HG02938 (cell line): ENCODE results near the gene P3H2.
"Not testable (repeated sequence)": the region's sequence is repeated elsewhere in the genome, so short reads cannot be mapped to it uniquely, and the experiment has no call there.

ENCODE experiments used
- ATAC-seq: cut with Tn5 transposase; IDR thresholded peaks from one replicate; pipeline ENCODE4 v1.9.1; 2021; ENCODE audit warnings: mild to moderate bottlenecking, moderate library complexity; ENCODE audit not compliant: unreplicated experiment

P3H2 gene

DNA sequence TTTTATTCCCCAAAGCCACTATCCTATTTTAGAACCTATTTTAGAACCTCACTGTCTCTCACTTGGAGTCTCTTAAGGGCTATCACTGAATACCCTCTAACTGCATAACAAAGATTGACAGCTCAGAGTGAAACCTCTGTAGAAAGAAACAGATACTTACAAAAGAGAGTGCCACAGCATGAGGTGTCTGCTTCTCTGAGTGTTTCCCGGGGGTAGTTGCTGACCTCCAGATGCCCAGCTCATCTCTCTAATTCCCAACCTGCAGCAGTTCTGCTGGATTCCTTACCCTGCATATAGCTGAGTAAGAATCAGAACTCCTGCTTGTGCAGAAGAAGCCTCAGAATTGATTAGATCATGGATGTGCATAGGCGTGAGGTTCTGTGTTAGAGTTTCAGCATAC is 34.5 kb downstream of the P3H2 start:
- no peak for ATAC-seq

GRCh38 chr3:190084983-190085382 is 35.7 kb downstream of the P3H2 start:
- no peak for ATAC-seq

GRCh38 chr3:190083635-190084034 is 37.1 kb downstream of the P3H2 start:
- ATAC-seq, result no peak

GRCh38 chr3:190081389-190081788 is 39.3 kb downstream of the P3H2 start:
- no peak for ATAC-seq

GRCh38 chr3:190079173-190079572 is 41.5 kb downstream of the P3H2 start:
- not testable (repeated sequence) for ATAC-seq

- no peak for ATAC-seq
These were observed 43.2 kb downstream of the P3H2 start for GRCh38 chr3:190077395-190078045.

- no peak for ATAC-seq
These were observed 43.9 kb downstream of the P3H2 start for GRCh38 chr3:190076601-190077394.

DNA sequence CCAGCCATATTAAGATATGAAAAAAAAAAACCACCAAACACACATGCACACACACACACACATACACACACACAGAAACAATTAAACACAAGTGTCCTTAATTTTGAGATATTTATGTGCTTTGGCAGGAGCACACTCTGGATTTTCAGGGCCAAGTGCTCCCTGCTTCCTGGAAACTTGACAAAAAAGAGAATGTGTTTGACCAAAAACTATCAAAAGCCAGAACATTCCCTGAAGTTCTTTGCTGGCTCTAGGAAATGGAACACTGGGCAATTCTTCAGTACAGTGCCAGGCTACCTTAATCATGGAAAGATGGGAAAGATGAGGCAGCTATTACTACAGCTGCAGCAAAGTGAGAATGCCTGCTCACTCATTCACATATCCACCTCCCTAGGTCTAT is 44.6 kb downstream of the P3H2 start:
- ATAC-seq, result no peak

- no peak for ATAC-seq
These were observed 45.9 kb downstream of the P3H2 start for GRCh38 chr3:190074817-190075216.

- ATAC-seq, result peak; percentile 74
These were observed 47.3 kb downstream of the P3H2 start for GRCh38 chr3:190073264-190074008.

DNA sequence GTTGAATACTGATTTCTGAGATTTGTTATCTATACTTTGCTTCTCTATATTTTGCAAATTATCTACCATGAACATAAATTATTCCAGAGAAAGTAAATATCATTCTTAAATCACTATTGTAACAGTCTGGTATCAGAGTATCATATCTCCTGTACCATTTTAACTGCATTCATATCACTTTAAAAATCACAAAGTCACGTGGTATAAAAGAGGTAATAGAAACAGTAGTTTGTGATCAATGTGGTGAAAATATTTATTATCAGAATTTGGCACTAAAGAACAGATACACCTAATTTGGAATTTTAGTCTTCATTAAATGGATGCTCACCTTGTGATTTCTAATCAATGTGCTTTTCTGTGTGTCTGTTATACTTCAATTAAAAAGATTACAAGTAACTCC is 47.8 kb downstream of the P3H2 start:
- ATAC-seq, result no peak

- not testable (repeated sequence) for ATAC-seq
These were observed 48.8 kb downstream of the P3H2 start for GRCh38 chr3:190071921-190072320.

GRCh38 chr3:190070622-190071347 is 49.9 kb downstream of the P3H2 start:
- no peak for ATAC-seq

GRCh38 chr3:190065204-190065603 is 55.5 kb downstream of the P3H2 start:
- no peak for ATAC-seq

DNA sequence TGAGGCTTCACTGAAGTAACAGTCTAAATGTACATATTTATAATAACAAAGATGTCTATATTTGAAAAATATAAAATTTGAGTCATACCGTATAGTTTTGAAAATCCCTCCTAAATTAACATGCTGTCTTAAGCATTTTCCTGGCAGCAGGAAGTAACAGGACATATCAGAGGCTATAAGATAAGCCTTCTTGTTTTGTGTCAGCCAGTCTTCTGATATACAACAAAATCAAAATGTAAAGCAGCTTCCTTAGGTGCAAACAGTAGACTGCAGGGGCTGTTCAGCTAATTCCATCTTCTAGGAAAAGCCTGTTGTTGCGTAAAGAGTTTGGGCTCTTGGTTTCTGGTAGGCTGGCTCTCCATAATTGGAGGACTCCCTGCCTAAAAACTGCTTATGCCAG is 56.0 kb downstream of the P3H2 start:
- no peak for ATAC-seq

DNA sequence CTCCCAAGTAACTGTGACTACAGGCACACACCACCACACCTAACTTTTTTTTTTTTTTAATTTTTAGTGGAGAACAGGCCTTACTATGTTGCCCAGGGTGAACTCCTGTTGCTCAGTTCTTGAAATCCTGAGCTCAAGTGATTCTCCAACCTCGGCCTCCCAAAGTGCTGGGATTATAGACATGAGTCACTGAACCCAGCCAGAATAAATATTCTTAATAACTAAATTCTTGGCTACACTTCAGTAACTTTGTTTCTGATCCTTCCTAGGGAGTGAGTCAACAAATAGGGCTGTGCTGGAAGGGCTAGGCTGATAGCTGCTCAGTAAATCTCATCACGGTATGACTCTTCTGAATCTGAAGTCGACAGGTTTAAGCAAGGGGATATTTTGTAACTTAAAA is 56.6 kb downstream of the P3H2 start:
- ATAC-seq, result no peak

- ATAC-seq, result no peak
These were observed 57.2 kb downstream of the P3H2 start for GRCh38 chr3:190063490-190063889.

GRCh38 chr3:190060192-190060775 is 60.4 kb downstream of the P3H2 start:
- no peak for ATAC-seq

DNA sequence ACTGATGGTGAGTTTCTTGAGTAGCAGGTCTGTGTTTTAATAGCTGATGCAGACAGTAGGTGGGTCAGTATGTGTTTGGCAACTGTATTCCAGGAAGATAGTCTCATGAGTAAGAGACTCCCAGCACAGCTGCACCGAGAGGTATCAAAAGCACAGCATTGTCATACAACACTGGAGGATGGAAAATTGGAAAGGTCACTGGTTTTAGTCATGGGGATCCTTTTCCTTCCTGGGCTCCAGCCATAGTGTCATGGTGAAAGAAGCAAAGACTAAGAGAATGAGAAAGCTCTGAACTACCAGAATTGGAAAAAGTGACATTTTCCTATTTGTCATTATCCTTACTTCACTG is 61.5 kb downstream of the P3H2 start:
- ATAC-seq, result no peak

- no peak for ATAC-seq
These were observed 62.0 kb downstream of the P3H2 start for GRCh38 chr3:190058521-190059241.
